RPMI7951 (cell line): ENCODE data around the gene TECTA. TPM values are rescaled to one million over a fixed set of nuclear protein-coding genes. Genes with fewer than 3 reads are reported as not detected.
"Not testable (repeated sequence)": the region's sequence is repeated elsewhere in the genome, so short reads cannot be mapped to it uniquely, and the experiment has no call there.

Source experiments
- DNase-seq: peaks from one replicate; pipeline ENCODE4 v3.0.0-alpha.2; 2012; ENCODE audit warnings: low read depth
- total RNA-seq: library from RNA; depleted of rRNA; stranded (reverse); fragments of >200 nt; shearing (Covaris generic); gene quantifications from 2 replicates; pipeline ENCODE4 v1.2.3, GENCODE V29; 2014; rRNA removed

TECTA gene
- total RNA-seq, 1 experiment from 2014 or later: 0.12 TPM

DNA sequence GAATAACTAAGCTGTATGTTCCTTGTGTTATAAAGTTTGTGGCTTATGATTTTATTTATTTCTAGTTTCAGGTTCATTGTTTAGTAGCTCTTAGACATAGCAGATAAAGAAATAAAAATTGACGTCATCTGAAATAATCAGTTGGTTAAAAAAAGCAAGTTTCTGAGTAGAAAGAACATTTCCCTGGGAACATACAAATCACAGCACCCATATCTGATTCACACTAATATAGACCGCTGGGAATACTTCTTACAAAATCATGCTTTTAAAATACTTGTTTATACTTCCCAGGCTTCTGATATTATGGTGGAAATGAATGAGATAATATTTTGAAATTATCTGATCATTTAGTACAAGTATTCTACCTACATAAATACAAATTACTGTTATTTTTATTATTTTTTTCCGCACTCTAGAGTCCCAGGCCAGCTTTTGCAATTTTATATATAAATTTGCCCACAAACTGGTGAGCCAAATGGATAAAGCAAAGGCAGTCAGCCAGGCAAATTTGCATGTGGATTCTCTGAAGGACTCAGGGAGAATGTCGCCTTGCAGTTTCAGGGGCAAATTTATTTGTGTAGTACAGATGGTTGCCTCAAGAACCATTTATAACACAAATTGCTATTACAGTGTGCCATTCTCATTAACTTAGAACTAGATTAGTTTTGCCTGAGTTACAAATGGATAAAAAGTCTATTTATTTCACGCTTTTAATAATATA is 128.6 kb downstream of the TECTA start:
- no peak for DNase-seq

DNA sequence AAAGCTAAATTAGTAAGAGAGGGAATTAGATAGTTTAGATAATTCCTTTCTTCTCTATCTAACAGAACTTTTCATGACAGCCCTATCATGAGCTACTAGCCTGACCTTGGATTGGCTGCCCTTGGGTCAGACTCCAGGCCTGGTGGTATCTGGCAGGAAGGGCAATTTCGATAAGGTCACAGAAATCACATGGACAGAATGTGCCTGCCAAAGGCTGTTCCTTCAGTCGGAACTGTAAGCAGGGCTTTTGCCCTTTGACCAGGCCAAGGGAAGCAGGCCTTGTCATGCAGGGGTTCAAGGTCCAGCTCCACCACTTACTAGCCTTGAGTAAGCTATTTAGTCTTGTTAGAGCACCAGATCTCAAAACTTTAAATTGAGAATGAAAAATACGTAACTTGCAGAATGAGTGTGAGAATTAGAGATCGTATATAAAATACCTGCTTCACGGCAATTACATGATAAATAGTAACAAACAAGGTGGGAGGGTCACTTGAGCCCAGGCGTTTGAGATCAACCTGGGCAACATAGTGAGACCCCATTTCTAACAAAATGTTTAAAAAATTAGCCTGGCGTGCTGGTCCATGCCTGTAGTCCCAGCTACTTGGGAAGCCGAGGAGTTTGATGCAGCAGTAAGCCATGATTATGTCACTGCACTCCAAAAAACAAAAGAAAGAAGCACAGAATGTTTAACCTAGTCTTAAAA is 130.7 kb downstream of the TECTA start:
- no peak for DNase-seq

DNA sequence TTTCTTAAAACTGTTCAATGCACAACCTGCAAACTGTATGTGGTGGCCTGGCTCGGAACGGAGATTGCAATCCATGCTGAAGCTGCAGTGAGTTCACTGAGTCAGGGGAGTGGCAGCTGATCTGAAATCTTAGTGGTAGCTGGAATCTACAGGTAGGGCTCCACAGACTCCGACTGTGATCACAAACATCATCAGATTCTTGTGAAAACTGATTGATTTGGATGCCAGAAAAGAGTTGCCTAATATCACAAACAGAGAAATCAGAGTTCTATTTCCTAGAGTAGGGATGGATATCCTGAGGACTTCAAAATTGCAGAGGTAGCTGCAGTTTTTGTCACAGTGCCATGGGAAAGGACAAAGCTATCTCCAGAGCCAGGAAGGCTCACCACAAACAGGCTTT is 134.0 kb downstream of the TECTA start:
- no peak for DNase-seq

DNA sequence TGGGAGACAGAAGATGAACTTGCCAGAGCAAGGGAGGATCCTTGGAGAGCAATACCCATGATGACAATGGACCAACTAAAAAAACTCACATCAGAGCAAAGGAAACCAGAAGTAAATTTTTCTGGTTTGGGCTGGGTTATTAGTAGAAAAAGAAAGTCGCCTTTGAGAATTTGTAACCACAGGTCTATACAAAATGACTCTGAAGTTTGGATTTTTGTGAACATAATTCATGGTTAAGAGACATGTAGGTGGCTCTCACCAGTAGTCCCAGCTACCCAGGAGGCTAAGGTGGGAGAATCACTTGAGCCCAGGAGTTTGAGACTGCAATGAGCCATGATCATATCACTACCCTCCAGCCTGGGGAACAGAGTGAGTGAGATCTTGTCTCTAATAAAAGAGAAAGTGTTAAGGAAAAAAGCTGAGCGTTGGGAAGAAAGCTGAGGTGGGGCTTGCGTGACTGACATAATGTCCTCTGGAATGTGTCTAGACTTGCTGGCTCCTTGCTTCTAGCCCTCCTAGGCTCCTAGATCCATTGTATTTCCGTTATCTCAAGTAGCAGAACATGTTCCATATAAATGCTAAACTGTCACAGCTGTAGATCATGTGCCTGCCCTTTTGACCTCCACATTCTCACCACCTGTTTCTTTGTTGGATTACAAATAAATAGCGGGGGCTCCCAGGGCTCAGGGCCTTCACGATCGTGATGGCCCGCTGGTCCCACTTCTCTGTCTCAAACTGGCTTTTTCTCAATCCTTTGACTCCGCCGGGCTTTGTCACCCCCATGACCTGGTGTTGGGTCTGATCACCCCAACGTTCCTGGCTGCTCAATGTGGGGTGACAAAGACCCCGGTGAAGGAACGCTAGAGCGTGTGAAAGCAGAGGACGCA is 135.3 kb downstream of the TECTA start:
- peak; percentile 21 for DNase-seq

- not testable (repeated sequence) for DNase-seq
Measured at GRCh38 chr11:121237247-121237646, 136.2 kb downstream of the TECTA start.

- DNase-seq: peak; percentile 65
Measured at GRCh38 chr11:121237686-121238658, 136.9 kb downstream of the TECTA start.

GRCh38 chr11:121238956-121239355 is 137.9 kb downstream of the TECTA start:
- no peak for DNase-seq

- DNase-seq: not testable (repeated sequence)
Measured at GRCh38 chr11:121240001-121240400, 139.0 kb downstream of the TECTA start.

DNA sequence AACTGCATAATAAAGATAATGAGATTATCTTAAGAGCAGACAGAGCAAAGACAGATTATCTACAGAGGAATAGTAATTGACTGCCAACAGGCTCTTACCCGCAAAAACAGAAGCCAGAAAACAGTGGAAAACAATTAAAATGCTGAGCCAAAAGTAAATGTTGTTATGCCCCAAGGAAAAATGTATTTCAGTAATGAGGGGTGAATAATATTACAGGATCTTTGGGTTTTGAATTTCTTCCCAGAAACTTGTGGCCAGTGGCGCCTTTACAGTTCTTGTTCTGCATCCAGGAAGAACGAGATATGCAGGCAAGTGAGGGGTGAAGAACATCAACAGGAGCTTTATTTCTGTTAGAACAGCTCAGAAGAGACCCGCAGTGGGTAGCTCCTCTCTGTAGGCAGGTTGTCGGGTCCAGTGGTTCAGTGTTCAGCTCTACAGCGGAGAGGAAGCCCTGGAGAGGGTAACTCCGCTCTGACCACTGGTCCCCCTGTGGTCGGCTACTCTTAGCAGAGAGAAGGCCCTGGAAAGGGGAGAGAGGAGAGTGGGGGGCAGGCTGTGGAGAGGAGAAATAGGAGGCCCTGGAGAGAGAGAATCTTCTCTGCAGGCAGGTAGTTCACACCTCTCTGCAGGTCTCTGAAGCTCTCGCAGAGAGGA is 139.7 kb downstream of the TECTA start:
- DNase-seq: no peak

Other genes starting within 250 kb of the TECTA start
- gene TBCEL, start 77.1 kb upstream of the TECTA start, total RNA-seq: 10.6 and 11.3 TPM in 2 replicates
- 25.8 and 36.3 TPM in 2 replicates for gene SC5D, start 191.5 kb downstream of the TECTA start, total RNA-seq